Glomerular visceral epithelial cell (primary cell): ENCODE data around the gene NSRP1.
A peak's percentile ranks its signal among the peaks of the same experiment; 100 is the strongest.
"Not testable (repeated sequence)": the region's sequence is repeated elsewhere in the genome, so short reads cannot be mapped to it uniquely, and the experiment has no call there.

Experiments
- DNase-seq: peaks from one replicate; pipeline ENCODE4 v3.0.0-alpha.2; 2016; ENCODE audit errors: extremely low spot score

NSRP1 gene

GRCh38 chr17:30116661-30117551, at the start of gene NSRP1:
NSRP1 (plus strand) TSS chr17:30116816; CDS start chr17:30116844, 28 bp downstream.
- peak; percentile 93 for DNase-seq

GRCh38 chr17:30068465-30068864, 48.2 kb upstream of the NSRP1 start:
- DNase-seq: no peak

- DNase-seq: no peak
Measured at GRCh38 chr17:30074254-30074653, 42.4 kb upstream of the NSRP1 start.

- DNase-seq: no peak
Measured at GRCh38 chr17:30074730-30075129, 41.9 kb upstream of the NSRP1 start.

GRCh38 chr17:30082773-30083172, 33.8 kb upstream of the NSRP1 start:
- no peak for DNase-seq

GRCh38 chr17:30084788-30085187, 31.8 kb upstream of the NSRP1 start:
- DNase-seq: no peak

- no peak for DNase-seq
Measured at GRCh38 chr17:30086896-30087295, 29.7 kb upstream of the NSRP1 start.

- not testable (repeated sequence) for DNase-seq
Measured at GRCh38 chr17:30087431-30087830, 29.2 kb upstream of the NSRP1 start.

GRCh38 chr17:30091121-30091670, 25.4 kb upstream of the NSRP1 start:
- no peak for DNase-seq

- DNase-seq: peak; percentile 56
Measured at GRCh38 chr17:30091771-30092170, 24.8 kb upstream of the NSRP1 start.

- DNase-seq: no peak
Measured at GRCh38 chr17:30092886-30093285, 23.7 kb upstream of the NSRP1 start.

- DNase-seq: peak; percentile 77
Measured at GRCh38 chr17:30093463-30094147, 23.0 kb upstream of the NSRP1 start.

GRCh38 chr17:30095507-30096244, 20.9 kb upstream of the NSRP1 start:
- peak; percentile 64 for DNase-seq

- DNase-seq: no peak
Measured at GRCh38 chr17:30101686-30102390, 14.8 kb upstream of the NSRP1 start.

- no peak for DNase-seq
Measured at GRCh38 chr17:30103921-30104320, 12.7 kb upstream of the NSRP1 start.

- peak; percentile 74 for DNase-seq
Measured at GRCh38 chr17:30104575-30105339, 11.9 kb upstream of the NSRP1 start.

GRCh38 chr17:30112794-30113193, 3.8 kb upstream of the NSRP1 start:
- no peak for DNase-seq

GRCh38 chr17:30113213-30113612, 3.4 kb upstream of the NSRP1 start:
- peak; percentile 23 for DNase-seq

GRCh38 chr17:30116345-30116660, 313 bp upstream of the NSRP1 start:
- DNase-seq: no peak

GRCh38 chr17:30117675-30118081, 1.1 kb downstream of the NSRP1 start:
- DNase-seq: no peak

- not testable (repeated sequence) for DNase-seq
Measured at GRCh38 chr17:30118635-30119034, 2.0 kb downstream of the NSRP1 start.
